Tibial nerve (tissue), 3 donors: Measurements from ENCODE around the gene SGCG.

Experiments
- POLR2A ChIP-seq, 2 donors: fragments of 450-650 bp; IDR thresholded peaks; one replicate each; pipeline ENCODE4 v1.6.1; 2017; ENCODE audit warnings: antibody characterized with exemption in 2 of 2, mild to moderate bottlenecking in 2 of 2, moderate library complexity in 2 of 2
- TF ChIP-seq, protein P1 (sequence below), 5 experiments: fragments of 200-600 bp in 3 of 5; fragments of 450-650 bp in 2 of 5; sonication (generic) in 3 of 5; IDR thresholded peaks; one replicate each; pipeline ENCODE4 v1.5.1; 2016 to 2019; ENCODE audit warnings: antibody characterized with exemption in 5 of 5, mild to moderate bottlenecking in 3 of 5, moderate library complexity in 2 of 5

DNA sequence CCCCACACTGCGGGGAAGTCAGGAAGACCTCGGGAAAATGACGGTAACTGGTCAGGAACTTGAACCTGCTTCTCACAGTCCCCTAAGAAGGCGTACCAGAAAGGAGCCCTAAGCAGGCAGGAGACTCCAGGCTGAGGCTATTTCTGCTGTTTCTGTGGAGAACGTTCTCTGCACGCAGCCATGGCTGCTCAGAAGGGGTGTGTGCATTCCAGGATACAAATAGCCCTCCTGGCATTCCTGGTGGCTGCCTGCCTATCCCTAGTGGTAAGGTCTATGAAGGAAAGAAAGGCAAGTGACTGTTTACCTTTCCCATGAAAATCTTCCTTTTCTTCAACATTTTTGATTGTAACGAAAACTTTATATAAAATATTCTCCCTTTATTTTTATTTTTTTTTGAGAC, 2.5 kb downstream of the SGCG start:
- TF ChIP-seq, protein P1, sequence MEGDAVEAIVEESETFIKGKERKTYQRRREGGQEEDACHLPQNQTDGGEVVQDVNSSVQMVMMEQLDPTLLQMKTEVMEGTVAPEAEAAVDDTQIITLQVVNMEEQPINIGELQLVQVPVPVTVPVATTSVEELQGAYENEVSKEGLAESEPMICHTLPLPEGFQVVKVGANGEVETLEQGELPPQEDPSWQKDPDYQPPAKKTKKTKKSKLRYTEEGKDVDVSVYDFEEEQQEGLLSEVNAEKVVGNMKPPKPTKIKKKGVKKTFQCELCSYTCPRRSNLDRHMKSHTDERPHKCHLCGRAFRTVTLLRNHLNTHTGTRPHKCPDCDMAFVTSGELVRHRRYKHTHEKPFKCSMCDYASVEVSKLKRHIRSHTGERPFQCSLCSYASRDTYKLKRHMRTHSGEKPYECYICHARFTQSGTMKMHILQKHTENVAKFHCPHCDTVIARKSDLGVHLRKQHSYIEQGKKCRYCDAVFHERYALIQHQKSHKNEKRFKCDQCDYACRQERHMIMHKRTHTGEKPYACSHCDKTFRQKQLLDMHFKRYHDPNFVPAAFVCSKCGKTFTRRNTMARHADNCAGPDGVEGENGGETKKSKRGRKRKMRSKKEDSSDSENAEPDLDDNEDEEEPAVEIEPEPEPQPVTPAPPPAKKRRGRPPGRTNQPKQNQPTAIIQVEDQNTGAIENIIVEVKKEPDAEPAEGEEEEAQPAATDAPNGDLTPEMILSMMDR (IDR thresholded peaks at IDR 0.05): no peak
- TF ChIP-seq POLR2A (IDR thresholded peaks at IDR 0.05): no peak
